GM19455 (cell line): ENCODE measurements around the gene TSPYL4.

Experiments used
- ATAC-seq: cut with Tn5 transposase; IDR thresholded peaks from one replicate; pipeline ENCODE4 v1.9.1; 2021; ENCODE audit not compliant: unreplicated experiment

Gene TSPYL4

GRCh38 chr6:116271149-116271708, 17.4 kb upstream of the TSPYL4 start:
- no peak for ATAC-seq

- ATAC-seq, result peak; percentile 87
These were observed 14.9 kb upstream of the TSPYL4 start for GRCh38 chr6:116268589-116269293.

GRCh38 chr6:116267836-116268588, 14.1 kb upstream of the TSPYL4 start:
- no peak for ATAC-seq

DNA sequence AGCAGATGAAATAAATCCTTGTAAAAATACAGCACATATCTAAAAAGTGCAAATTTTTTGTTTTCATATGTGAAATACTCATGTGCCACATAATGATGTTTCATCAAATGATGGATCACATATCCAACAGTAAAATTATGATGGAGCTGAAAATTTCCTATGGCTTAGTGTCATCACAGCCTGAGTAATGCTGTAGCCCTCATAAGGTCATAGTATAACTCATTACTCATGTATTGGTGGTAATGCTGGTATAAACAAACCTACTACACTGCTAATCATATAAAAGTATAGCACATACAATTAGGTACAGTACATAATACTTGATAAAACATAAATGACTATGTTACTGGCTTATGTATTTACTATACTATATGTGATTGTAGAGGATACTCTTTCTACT, 12.9 kb upstream of the TSPYL4 start:
- no peak for ATAC-seq

- no peak for ATAC-seq
These were observed 11.4 kb upstream of the TSPYL4 start for GRCh38 chr6:116265041-116265829.

DNA sequence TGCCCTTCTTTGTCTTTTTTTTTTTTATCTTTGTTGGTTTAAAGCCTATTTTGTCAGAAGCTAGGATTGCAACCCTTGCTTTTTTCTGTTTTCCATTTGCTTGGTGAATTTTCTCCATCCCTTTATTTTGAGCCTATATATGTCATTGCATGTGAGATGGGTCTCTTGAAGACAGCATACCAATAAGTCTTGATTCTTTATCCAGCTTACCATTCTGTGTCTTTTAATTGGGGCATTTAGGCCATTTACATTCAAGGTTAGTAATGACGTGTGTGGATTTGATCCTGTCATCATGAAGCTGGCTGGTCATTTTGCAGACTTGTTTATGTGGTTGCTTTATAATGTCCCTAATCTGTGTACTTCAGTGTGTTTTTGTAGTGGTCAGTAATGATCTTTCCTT, 9.5 kb upstream of the TSPYL4 start:
- ATAC-seq, result no peak

DNA sequence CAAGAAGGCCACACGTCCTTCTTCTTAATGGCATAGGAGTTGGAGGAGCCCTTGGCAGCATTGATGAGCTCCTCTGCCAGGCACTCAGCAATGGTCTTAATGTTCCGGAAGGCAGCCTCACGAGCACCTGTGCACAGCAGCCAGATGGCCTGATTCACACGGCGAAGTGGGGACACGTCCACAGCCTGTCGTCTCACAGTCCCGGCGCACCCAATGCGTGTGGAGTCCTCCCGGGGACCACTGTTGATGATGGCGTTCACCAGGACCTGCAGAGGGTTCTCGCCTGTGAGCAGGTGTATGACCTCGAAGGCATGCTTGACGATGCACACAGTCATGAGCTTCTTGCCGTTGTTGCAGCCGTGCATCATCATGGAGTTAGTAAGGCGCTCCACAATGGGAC, 4.6 kb upstream of the TSPYL4 start:
- ATAC-seq, result no peak

DNA sequence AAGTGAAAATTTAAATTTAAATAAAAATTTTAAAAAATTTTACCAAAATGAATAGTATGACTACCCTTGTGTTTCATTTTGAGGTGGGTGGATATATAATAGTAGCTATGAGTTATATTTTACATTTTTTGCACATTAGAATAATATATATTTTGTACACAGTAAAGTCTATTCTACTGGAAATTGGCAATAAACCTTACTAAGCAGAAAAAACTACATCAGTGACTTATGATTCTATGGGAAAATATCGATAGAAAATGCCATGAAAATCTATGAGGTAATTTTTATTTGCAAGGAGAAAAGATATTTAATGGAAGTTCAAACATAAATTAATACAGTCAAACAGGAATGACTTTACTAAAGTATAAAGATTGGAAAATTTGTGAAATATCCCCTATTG, 2.8 kb upstream of the TSPYL4 start:
- ATAC-seq, result no peak

- ATAC-seq, result no peak
These were observed 1.4 kb upstream of the TSPYL4 start for GRCh38 chr6:116255246-116255800.

- peak; percentile 37 for ATAC-seq
These were observed 602 bp upstream of the TSPYL4 start for GRCh38 chr6:116254297-116255056.

DNA sequence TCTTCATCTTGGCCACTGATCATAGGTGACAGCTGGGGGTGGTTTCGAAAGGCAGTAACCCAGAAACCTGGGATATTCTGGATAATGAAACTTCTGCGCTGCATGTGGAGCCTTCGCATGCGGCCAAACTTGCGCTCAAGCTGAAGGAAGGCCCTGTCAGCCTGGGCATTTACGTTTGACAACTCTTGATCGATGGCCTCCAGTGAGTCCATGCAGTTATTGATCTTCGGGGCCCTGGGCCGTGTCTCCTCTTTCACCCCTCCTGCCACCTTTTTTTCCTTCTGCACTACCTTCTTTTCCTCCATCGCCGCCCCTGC, 729 bp downstream of the TSPYL4 start:
- ATAC-seq, result no peak

GRCh38 chr6:116251568-116252384, 2.1 kb downstream of the TSPYL4 start:
- ATAC-seq, result no peak

- ATAC-seq, result no peak
These were observed 5.3 kb downstream of the TSPYL4 start for GRCh38 chr6:116248577-116248976.

GRCh38 chr6:116247285-116247684, 6.6 kb downstream of the TSPYL4 start:
- ATAC-seq, result no peak

DNA sequence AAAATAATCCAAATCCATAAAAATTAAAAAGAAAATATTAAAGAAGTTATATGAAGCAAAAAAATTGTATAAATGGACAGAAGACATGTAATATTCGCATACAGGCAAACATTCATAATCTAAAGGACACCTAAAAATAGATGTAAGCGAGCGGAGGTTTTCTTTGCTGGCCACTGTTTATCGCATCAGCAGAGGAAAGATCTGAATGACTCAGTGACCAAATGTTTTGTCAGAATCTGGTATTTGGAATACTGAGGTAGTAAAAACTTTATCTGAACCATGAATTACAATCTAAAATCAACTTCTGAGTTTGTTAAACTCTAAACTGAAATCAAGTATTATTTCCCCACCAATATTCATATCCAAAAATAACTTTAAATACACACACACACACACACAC, 7.8 kb downstream of the TSPYL4 start:
- ATAC-seq, result no peak

DNA sequence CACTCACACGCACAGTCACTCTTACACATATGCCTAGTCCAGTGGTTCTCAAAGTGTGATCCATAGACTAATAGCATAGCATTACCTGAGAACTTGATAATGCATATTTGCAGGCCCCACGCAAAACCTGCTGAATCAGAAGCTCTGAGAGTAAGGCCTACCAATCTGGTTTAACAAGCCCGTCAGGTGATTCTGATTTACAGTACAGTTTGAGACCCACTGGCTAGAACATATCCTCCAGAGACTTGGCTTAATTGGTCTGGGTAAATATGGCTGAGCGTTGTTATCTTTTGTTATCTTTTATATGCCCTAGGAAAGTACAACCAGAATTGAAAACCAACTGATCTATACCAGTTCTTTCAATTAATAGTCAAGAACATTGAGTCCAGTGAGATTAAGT, 9.6 kb downstream of the TSPYL4 start:
- no peak for ATAC-seq

DNA sequence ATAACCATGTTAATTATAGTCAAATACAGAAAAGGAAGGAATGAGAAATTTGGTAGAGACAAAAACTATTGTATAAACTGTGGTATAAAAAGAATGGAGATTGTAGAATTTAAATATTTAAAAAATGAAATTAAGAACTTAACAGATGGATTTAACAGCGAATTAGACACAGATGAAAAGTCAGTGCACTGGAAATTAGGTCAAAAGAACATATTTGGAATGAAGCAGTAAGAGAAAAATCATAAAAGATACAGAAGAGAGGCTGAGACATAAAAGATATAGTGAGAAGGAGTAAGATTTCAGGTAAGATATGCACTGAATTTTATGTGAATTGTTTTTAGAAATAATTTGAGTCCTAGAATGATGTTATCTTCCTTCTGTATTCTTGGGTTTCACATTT, 14.0 kb downstream of the TSPYL4 start:
- ATAC-seq, result no peak

- no peak for ATAC-seq
These were observed 14.6 kb downstream of the TSPYL4 start for GRCh38 chr6:116239256-116239655.

DNA sequence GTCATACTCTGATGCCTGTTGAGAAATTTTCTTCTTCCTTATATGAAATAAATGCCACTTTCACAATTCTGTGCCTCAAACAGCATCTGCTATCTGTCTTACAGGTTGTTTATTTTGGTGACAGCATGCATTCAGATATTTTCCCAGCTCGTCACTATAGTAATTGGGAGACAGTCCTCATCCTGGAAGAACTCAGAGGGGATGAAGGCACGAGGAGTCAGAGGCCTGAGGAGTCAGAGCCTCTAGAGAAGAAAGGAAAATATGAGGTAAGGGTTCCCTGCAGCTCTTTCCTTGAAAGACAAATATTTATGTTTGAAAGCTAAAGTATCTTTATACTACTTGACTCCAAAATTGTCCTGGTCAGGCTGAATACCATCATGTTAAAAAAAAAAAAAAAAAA, 15.8 kb downstream of the TSPYL4 start:
- ATAC-seq, result no peak

- no peak for ATAC-seq
These were observed 19.2 kb downstream of the TSPYL4 start for GRCh38 chr6:116234689-116235088.
